Activated naive CD4-positive, alpha-beta T cell treated with anti-CD3 and anti-CD28 coated beads, Interleukin-2, amount 10 ng/mL, durations not matched to agents 7 days and 5 days (primary cell): ENCODE data around the gene ZNF584.
"Not testable (repeated sequence)": the region's sequence is repeated elsewhere in the genome, so short reads cannot be mapped to it uniquely, and the experiment has no call there.

Experiments used
- CTCF ChIA-PET: fragments of 350-600 bp; sonication (Branson Sonifier 250); formaldehyde crosslinking; loops from one replicate; lab custom pipeline; 2021; ENCODE audit warnings: antibody characterized with exemption; lab: Charles Lee
- DNase-seq: peaks from one replicate; pipeline ENCODE4 v3.0.0-alpha.2; 2020
- H3K27ac Mint-ChIP-seq: one replicate; pipeline ENCODE4 v1.8.0; 2021; ENCODE audit warnings: mild to moderate bottlenecking, moderate library complexity, mixed read lengths
- H3K27me3 Mint-ChIP-seq: one replicate; pipeline ENCODE4 v1.8.0; 2021; ENCODE audit warnings: mild to moderate bottlenecking, mixed read lengths
- H3K36me3 Mint-ChIP-seq: one replicate; pipeline ENCODE4 v1.8.0; 2021; ENCODE audit warnings: mixed read lengths
- H3K4me1 Mint-ChIP-seq: one replicate; pipeline ENCODE4 v1.8.0; 2021; ENCODE audit warnings: mixed read lengths
- H3K4me3 Mint-ChIP-seq: one replicate; pipeline ENCODE4 v1.8.0; 2021; ENCODE audit warnings: mild to moderate bottlenecking, moderate library complexity, mixed read lengths
- H3K9me3 Mint-ChIP-seq: one replicate; pipeline ENCODE4 v1.8.0; 2021; ENCODE audit warnings: mixed read lengths

The ZNF584 gene

GRCh38 chr19:58408152-58409009, at the start of gene ZNF584:
TSS of gene ZNF584 (plus strand) at chr19:58408649. CDS start at chr19:58409148, 499 bp downstream.
- no peaks in the 10 kb centered on the region for H3K9me3 Mint-ChIP-seq
- DNase-seq: peak; percentile 97
- peaks cover 40% of the 10 kb centered on the region for H3K4me1 Mint-ChIP-seq
- CTCF ChIA-PET: interaction anchor here (0.7 kb wide), 1 partner anchor 43 kb away, joined by 3 read pairs; the partner anchor contains the start of gene ZNF324B
- H3K27ac Mint-ChIP-seq: peak within 1 kb of the TSS; percentile 93
- H3K36me3 Mint-ChIP-seq: peaks cover 14% of the 10 kb centered on the region
- peak within 1 kb of the TSS; percentile 95 for H3K4me3 Mint-ChIP-seq
- H3K27me3 Mint-ChIP-seq: no peaks in the 10 kb centered on the region

GRCh38 chr19:58361900-58362271, 46.6 kb upstream of the ZNF584 start:
- Mint-ChIP-seq H3K4me3 (peak overlapping the region; percentile 79), H3K9me3 (no peaks in the 10 kb centered on the region), H3K27ac (peak overlapping the region; percentile 86), H3K27me3 (peaks cover 17% of the 10 kb centered on the region), H3K4me1 (peaks cover 28% of the 10 kb centered on the region), H3K36me3 (no peaks in the 10 kb centered on the region)
- peak; percentile 52 for DNase-seq
- CTCF ChIA-PET: interaction anchor here (0.9 to 1.4 kb wide), 2 partner anchors 11 to 133 kb away, joined by 3 to 4 read pairs; partner anchors contain the start of gene ZNF544

- Mint-ChIP-seq H3K4me3 (peak within 1 kb of the TSS; percentile 79), H3K36me3 (no peaks in the 10 kb centered on the region), H3K9me3 (no peaks in the 10 kb centered on the region), H3K27ac (peak within 1 kb of the TSS; percentile 86), H3K4me1 (peaks cover 24% of the 10 kb centered on the region), H3K27me3 (peaks cover 11% of the 10 kb centered on the region)
- CTCF ChIA-PET: interaction anchor here (0.7 to 1.8 kb wide), 5 partner anchors 12 to 218 kb away, joined by 3 to 5 read pairs (median 4); partner anchors contain the start of genes ZNF324B and ZNF544
- peak; percentile 98 for DNase-seq
Observed at GRCh38 chr19:58362272-58362994, 46.0 kb upstream of the ZNF584 start, which contains the start of gene ZNF497. TSS of gene ZNF497 (minus strand) at chr19:58362751. CDS start at chr19:58357635, 5,116 bp downstream.

- Mint-ChIP-seq H3K36me3 (no peaks in the 10 kb centered on the region), H3K27me3 (peaks cover 5% of the 10 kb centered on the region), H3K9me3 (no peaks in the 10 kb centered on the region), H3K27ac (no peak overlapping the region), H3K4me3 (no peak overlapping the region), H3K4me1 (peaks cover 21% of the 10 kb centered on the region)
- CTCF ChIA-PET: interaction anchor here (1.1 to 1.8 kb wide), 2 partner anchors 156 to 217 kb away, joined by 4 to 5 read pairs; partner anchors contain the start of gene ZBTB45
- DNase-seq: no peak
Observed at GRCh38 chr19:58364146-58364545, 44.3 kb upstream of the ZNF584 start.

- peak; percentile 7 for DNase-seq
- Mint-ChIP-seq H3K27me3 (peaks cover 3% of the 10 kb centered on the region), H3K4me3 (no peak overlapping the region), H3K36me3 (no peaks in the 10 kb centered on the region), H3K4me1 (peaks cover 14% of the 10 kb centered on the region), H3K27ac (no peak overlapping the region), H3K9me3 (no peaks in the 10 kb centered on the region)
- CTCF ChIA-PET: no interaction called here
Observed at GRCh38 chr19:58366585-58367430, 41.6 kb upstream of the ZNF584 start.

- Mint-ChIP-seq H3K27ac (no peak overlapping the region), H3K9me3 (no peaks in the 10 kb centered on the region), H3K4me1 (peaks cover 6% of the 10 kb centered on the region), H3K36me3 (no peaks in the 10 kb centered on the region), H3K27me3 (no peaks in the 10 kb centered on the region), H3K4me3 (no peak overlapping the region)
- CTCF ChIA-PET: no interaction called here
- no peak for DNase-seq
Observed at GRCh38 chr19:58367698-58368454, 40.6 kb upstream of the ZNF584 start.

- Mint-ChIP-seq H3K27ac (no peak overlapping the region), H3K4me3 (no peak overlapping the region), H3K4me1 (peaks cover 4% of the 10 kb centered on the region), H3K9me3 (no peaks in the 10 kb centered on the region), H3K36me3 (no peaks in the 10 kb centered on the region), H3K27me3 (no peaks in the 10 kb centered on the region)
- no peak for DNase-seq
- CTCF ChIA-PET: no interaction called here
Observed at GRCh38 chr19:58368561-58369360, 39.7 kb upstream of the ZNF584 start.

- no peaks in the 10 kb centered on the region for H3K36me3 Mint-ChIP-seq
- CTCF ChIA-PET: no interaction called here
Observed at GRCh38 chr19:58372311-58373133, 35.9 kb upstream of the ZNF584 start.

GRCh38 chr19:58374200-58374599, 34.2 kb upstream of the ZNF584 start:
- no peak overlapping the region for H3K4me3 Mint-ChIP-seq
- CTCF ChIA-PET: no interaction called here
- no peak for DNase-seq
- no peaks in the 10 kb centered on the region for H3K27me3 Mint-ChIP-seq
- H3K9me3 Mint-ChIP-seq: no peaks in the 10 kb centered on the region
- H3K4me1 Mint-ChIP-seq: peaks cover 3% of the 10 kb centered on the region
- H3K27ac Mint-ChIP-seq: no peak overlapping the region
- no peaks in the 10 kb centered on the region for H3K36me3 Mint-ChIP-seq

More at GRCh38 chr19:58372311-58373133, 35.9 kb upstream of the ZNF584 start:
- Mint-ChIP-seq H3K4me3 (no peak overlapping the region), H3K27ac (no peak overlapping the region), H3K27me3 (no peaks in the 10 kb centered on the region), H3K4me1 (no peaks in the 10 kb centered on the region), H3K9me3 (no peaks in the 10 kb centered on the region)
- DNase-seq: no peak

- H3K4me1 Mint-ChIP-seq: peaks cover 18% of the 10 kb centered on the region
- H3K36me3 Mint-ChIP-seq, DNase-seq, H3K27me3 Mint-ChIP-seq, H3K9me3 Mint-ChIP-seq, H3K27ac Mint-ChIP-seq, H3K4me3 Mint-ChIP-seq: not testable (repeated sequence)
- CTCF ChIA-PET: interaction anchor here (0.9 kb wide), 1 partner anchor 14 kb away, joined by 5 read pairs; no protein-coding TSS in a partner anchor
Observed at GRCh38 chr19:58376724-58377123, 31.7 kb upstream of the ZNF584 start.

GRCh38 chr19:58379246-58379645, 29.2 kb upstream of the ZNF584 start:
- H3K36me3 Mint-ChIP-seq: no peaks in the 10 kb centered on the region
- peak overlapping the region; percentile 84 for H3K4me3 Mint-ChIP-seq
- no peak overlapping the region for H3K27ac Mint-ChIP-seq
- H3K27me3 Mint-ChIP-seq: no peaks in the 10 kb centered on the region
- CTCF ChIA-PET: interaction anchor here (1.4 kb wide), 1 partner anchor 139 kb away, joined by 3 read pairs; no protein-coding TSS in a partner anchor
- DNase-seq: no peak
- H3K9me3 Mint-ChIP-seq: no peaks in the 10 kb centered on the region
- peaks cover 28% of the 10 kb centered on the region for H3K4me1 Mint-ChIP-seq
